ENCODE measurements around the gene MYLK3. TPM values are rescaled to one million over a fixed set of nuclear protein-coding genes. Genes with fewer than 3 reads are reported as not detected.

Gene MYLK3
- total RNA-seq, 1 experiment from 2014 or later, result 0.26 TPM

GRCh38 chr16:46662123-46662522 lies 86.0 kb downstream of the MYLK3 start:
- peaks cover 50% of the 10 kb centered on the region for H3K36me3 ChIP-seq

GRCh38 chr16:46658925-46659324 lies 89.2 kb downstream of the MYLK3 start:
- Histone ChIP-seq H3K36me3 (peaks cover 37% of the 10 kb centered on the region), H3K9me3 (replicated peaks) (no peaks in the 10 kb centered on the region), H3K27me3 (no peaks in the 10 kb centered on the region), H3K27ac (no peak overlapping the region; the same call in 1 of the 2 replicates), H3K4me3 (no peak overlapping the region), H3K4me1 (0 out of 2 replicates have a peak, but pooled peaks cover 7% of the 10 kb centered on the region)
- no peak for DNase-seq

More at GRCh38 chr16:46662123-46662522, 86.0 kb downstream of the MYLK3 start:
- Histone ChIP-seq H3K4me3 (no peak overlapping the region), H3K27ac (no peak overlapping the region), H3K27me3 (no peaks in the 10 kb centered on the region), H3K9me3 (replicated peaks) (no peaks in the 10 kb centered on the region), H3K4me1 (0 out of 2 replicates have a peak, but pooled peaks cover 7% of the 10 kb centered on the region)
- DNase-seq, result no peak

Other genes with a start within 250 kb of the MYLK3 start
- gene SHCBP1, start 127.0 kb downstream of the MYLK3 start, total RNA-seq (2014; rRNA removed; shearing (Covaris generic)), result 47.0 and 52.1 TPM in 2 replicates
- gene VPS35, start 59.2 kb downstream of the MYLK3 start, total RNA-seq (2014; rRNA removed; shearing (Covaris generic)), result 97.8 and 99.8 TPM in 2 replicates
- gene ORC6, start 58.7 kb downstream of the MYLK3 start, total RNA-seq (2014; rRNA removed; shearing (Covaris generic)), result 75.4 and 77.1 TPM in 2 replicates
- 24.3 and 32.5 TPM in 2 replicates for gene C16orf87, start 82.8 kb upstream of the MYLK3 start, total RNA-seq (2014; rRNA removed; shearing (Covaris generic))
- 14.9 and 17.2 TPM in 2 replicates for gene GPT2, start 136.0 kb upstream of the MYLK3 start, total RNA-seq (2014; rRNA removed; shearing (Covaris generic))
- gene DNAJA2, start 225.3 kb upstream of the MYLK3 start, total RNA-seq (2014; rRNA removed; shearing (Covaris generic)), result 86.4 and 90.9 TPM in 2 replicates